HTERT RPE-1 (cell line): Measurements from ENCODE around the gene SCUBE2.

Experiments used
- in situ Hi-C: fragments of 300-500 bp; cut with MboI; formaldehyde crosslinking; loops from 4 replicates; pipeline ENCODE4 v1.14.3; 2020; ENCODE audit warnings: low sequenced_read_pairs

Gene SCUBE2

GRCh38 chr11:9047964-9048523 lies 43.4 kb downstream of the SCUBE2 start:
- in situ Hi-C loops, result no loop called here

GRCh38 chr11:9046481-9046880 lies 44.9 kb downstream of the SCUBE2 start:
- in situ Hi-C loops, result no loop called here

- in situ Hi-C loops, result no loop called here
These were observed 48.9 kb downstream of the SCUBE2 start for GRCh38 chr11:9042488-9042887.

- in situ Hi-C loops, result no loop called here
These were observed 49.7 kb downstream of the SCUBE2 start for GRCh38 chr11:9041747-9042146.

- in situ Hi-C loops, result no loop called here
These were observed 51.0 kb downstream of the SCUBE2 start for GRCh38 chr11:9040410-9040809.

- in situ Hi-C loops, result no loop called here
These were observed 51.5 kb downstream of the SCUBE2 start for GRCh38 chr11:9039863-9040262.

GRCh38 chr11:9039198-9039597 lies 52.2 kb downstream of the SCUBE2 start:
- in situ Hi-C loops, result no loop called here

- in situ Hi-C loops, result no loop called here
These were observed 52.9 kb downstream of the SCUBE2 start for GRCh38 chr11:9038541-9038940.

- in situ Hi-C loops, result no loop called here
These were observed 53.4 kb downstream of the SCUBE2 start for GRCh38 chr11:9037963-9038362.

GRCh38 chr11:9037046-9037780 lies 54.2 kb downstream of the SCUBE2 start:
- in situ Hi-C loops, result no loop called here

- in situ Hi-C loops, result no loop called here
These were observed 60.8 kb downstream of the SCUBE2 start for GRCh38 chr11:9030601-9031000.

GRCh38 chr11:9029422-9029821 lies 62.0 kb downstream of the SCUBE2 start:
- in situ Hi-C loops, result no loop called here

GRCh38 chr11:9028581-9028980 lies 62.8 kb downstream of the SCUBE2 start:
- in situ Hi-C loops, result no loop called here

- in situ Hi-C loops, result no loop called here
These were observed 66.1 kb downstream of the SCUBE2 start for GRCh38 chr11:9025101-9025850.

GRCh38 chr11:9022961-9023680 lies 68.3 kb downstream of the SCUBE2 start:
- in situ Hi-C loops, result no loop called here

- in situ Hi-C loops, result no loop called here
These were observed 70.5 kb downstream of the SCUBE2 start for GRCh38 chr11:9020916-9021315.

- in situ Hi-C loops, result no loop called here
These were observed 71.5 kb downstream of the SCUBE2 start for GRCh38 chr11:9019861-9020260.

GRCh38 chr11:9017773-9018172 lies 73.6 kb downstream of the SCUBE2 start:
- in situ Hi-C loops, result no loop called here

GRCh38 chr11:9016916-9017642 lies 74.3 kb downstream of the SCUBE2 start:
- in situ Hi-C loops, result no loop called here

- in situ Hi-C loops, result no loop called here
These were observed 75.7 kb downstream of the SCUBE2 start for GRCh38 chr11:9015677-9016076.

GRCh38 chr11:9014826-9015225 lies 76.6 kb downstream of the SCUBE2 start:
- in situ Hi-C loops, result no loop called here
